GM19468 (cell line): ENCODE results near the gene HS6ST1.
A peak's percentile ranks its signal among the peaks of the same experiment; 100 is the strongest.

Source experiments
- ATAC-seq: cut with Tn5 transposase; IDR thresholded peaks from one replicate; pipeline ENCODE4 v1.9.1; 2021; ENCODE audit warnings: mild to moderate bottlenecking, moderate library complexity, moderate number of reproducible peaks; ENCODE audit not compliant: unreplicated experiment; ENCODE audit errors: extremely low read depth

The HS6ST1 gene

DNA sequence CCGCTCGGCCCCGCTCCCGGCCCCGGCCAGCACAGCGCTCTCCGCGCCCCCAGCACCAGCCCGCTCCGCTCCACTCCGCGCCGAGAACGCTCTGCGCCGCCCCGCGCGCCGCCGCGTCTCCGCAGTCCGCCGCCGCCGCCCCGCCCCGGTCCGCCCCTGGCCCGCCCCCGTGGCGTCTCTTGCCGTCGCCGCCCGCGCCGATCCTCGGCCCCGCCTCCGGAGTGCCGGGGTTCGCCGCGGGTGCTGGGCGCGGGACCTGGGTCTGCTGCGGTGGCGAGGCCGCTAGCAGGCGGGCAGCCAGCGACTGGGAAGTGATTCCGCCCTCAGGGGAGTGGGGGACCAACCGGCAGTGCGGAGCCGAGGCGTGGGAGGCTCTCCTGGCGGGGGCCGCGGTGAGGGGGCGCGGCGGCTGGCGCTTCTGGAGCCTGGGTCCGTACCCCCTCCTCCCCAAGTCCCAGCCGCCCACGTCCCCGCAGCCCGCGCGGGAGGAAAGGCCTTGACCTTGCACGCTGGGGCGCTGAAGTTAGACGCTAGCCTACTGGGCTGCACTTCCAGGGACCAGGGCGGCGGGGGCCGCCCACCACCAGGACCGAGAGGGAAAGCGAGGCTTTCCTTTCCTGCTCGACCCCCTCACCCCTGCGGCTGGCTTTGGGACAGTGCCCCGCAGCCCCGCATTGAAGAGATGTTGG is at the start of gene HS6ST1:
Gene HS6ST1, minus strand, starts transcription at position 93 of the 689 bp plus-strand sequence. CDS start 305 bp downstream, outside the sequence.
- ATAC-seq: peak; percentile 23

DNA sequence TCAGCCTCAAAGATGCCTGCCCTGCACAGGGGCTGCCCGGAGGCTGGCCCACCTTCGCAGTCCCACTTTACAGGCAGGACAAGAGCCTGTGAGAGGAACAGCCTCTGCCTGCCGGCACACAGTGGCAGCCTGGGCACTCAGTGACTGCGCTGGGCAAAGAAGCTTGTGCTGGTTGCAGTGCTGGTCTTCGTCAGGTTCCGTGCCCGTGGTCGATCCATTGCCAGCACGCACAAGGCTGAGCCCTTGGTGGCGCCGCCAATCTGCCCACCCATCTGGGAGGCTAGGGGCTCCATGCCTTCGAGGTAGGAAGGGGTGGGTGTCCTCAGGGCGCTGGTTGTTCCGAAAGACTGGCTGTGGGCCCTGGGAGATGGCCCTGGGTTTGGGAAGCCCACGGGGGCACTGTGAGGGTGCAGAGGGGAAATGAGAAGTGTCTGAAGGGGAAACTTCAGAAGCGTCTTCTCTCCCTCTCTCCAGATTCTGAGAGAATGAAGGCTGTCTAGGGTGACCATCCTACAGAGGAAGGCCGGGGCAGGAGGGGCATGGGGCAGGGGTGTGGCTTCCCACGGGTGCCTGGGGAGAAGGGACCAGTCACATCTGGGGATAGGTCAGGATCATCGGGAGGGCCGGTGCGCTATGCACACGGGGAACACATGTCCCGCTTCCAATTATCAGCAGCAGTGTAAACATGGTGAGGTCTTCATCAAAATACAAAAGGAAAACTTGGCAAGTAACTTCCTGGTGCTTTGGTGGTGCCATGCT is 49.1 kb upstream of the HS6ST1 start:
- ATAC-seq: no peak

- ATAC-seq: no peak
Measured at GRCh38 chr2:128366713-128367511, 48.2 kb upstream of the HS6ST1 start.

DNA sequence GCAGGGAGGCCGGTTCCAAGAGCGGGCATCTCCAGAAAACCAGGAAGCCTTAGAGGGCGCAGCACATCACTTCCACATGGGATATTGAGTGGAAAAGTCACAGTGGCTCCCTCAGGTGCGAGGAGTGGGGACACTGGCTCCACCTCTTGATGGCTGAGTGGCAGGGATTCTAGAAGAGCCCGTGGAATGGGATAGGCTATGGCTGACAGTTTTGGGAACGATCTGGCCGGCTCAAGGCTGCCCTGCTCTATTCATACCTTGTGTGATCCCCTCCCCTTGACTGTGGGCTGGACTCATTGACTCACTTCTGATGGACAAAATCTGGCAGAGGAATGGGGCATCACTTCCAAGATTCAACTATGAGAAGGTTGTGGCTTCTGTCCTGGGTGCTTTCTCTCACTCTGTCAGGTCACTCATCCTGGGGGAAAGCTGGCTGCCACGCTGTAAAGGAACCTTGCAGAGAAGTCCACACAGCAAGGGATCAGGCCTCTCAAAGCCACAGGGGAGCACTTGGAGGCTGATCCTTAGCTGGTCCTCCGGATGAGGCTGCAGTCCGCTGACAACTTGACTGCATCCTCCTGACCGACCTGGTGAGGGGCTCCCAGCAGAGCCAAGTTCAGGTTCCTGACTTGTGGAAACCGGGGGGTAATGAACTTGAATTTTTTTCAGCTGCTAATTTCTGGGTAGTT is 46.7 kb upstream of the HS6ST1 start:
- ATAC-seq: no peak

- ATAC-seq: no peak
Measured at GRCh38 chr2:128364441-128364911, 45.8 kb upstream of the HS6ST1 start.

DNA sequence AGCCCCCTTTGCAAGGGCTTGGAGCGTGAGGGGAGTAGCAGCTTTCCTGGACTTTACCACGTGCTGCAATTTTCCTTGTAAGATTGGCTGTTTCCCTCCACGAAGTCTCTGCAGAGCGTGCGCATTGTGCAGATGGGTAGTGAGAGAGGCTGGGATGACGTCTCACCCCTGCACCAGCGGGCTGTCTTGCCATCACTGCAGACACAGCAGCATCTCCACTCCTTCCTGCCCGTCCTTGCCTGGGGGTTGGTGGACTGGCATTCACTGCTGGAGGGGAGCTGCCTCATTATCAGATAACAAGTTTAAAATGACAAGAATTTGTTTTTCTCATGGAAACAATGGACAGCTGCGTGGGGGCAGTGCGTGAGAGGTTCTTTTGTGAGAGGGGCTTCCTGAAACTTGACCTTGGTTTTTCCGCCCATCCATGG is 45.3 kb upstream of the HS6ST1 start:
- ATAC-seq: no peak

GRCh38 chr2:128362889-128363228 is 44.2 kb upstream of the HS6ST1 start:
- no peak for ATAC-seq

DNA sequence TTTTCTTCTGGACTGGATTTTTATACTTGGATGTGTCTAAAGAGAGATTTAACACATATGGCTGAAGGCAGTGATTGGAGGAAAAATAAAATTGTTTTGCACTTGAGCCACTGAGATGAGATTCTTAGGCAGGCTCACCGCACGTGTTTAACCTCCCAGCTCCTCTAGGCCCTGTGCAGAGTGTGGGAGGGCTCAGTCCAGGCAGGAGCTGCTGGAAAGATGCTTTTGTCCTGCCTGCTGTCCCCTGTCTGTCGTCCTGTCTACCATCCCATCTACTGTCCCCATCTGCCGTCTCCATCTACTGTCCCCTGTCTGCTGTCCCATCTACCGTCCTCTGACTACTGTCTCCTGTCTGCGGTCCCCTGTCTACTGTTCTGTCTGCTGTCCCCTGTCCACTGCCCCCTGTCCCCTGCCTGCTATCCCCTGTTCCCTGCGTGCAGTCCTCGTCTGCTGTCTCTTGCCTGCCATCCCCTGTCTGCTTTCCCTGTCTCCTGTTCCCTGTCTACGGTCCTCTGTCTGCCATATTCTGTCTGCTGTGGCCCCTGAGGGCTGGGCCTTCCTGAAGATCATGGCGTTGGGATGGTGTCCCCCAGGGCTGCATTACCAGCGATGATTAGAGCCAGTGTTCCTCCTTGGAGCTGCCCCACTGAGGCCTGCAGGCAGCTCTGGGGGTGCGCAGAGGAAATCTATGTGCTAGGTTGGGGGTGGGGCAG is 43.7 kb upstream of the HS6ST1 start:
- ATAC-seq: no peak

DNA sequence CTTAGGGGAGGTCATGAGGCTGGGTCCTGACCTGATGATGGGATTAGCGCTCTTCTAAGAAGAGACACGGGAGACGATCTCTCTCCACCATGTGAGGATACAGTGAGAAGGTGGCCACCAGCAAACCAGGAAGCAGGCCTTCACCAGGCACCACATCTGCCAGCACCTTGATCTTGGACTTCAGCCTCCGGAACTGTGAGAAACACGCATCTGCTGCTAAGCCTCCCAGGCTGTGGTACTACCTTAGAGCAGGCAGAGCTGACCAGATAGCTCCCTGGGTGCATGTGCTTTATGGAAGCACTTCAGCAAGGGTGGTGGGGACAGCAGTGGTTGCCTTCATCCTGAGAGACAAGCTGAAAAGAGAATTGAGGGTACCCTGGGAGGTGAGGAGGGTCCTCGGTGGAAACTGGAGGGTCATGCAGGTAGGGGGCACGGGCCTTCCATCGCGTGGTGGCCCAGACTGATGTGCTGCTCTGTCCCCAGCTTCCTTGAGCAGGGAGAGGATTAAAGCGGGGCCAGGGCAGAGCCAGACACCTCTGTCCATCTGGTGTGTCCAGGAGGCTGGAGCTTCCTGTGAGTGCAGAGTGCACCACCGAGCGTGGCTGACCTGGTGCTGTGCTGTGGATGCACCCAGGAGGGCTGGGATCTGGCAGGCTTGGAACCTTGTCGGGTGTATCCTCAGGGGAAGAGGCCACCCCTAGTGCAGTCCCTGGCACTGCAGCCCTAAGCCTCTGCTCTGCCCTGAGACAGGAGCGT is 42.9 kb upstream of the HS6ST1 start:
- no peak for ATAC-seq

- no peak for ATAC-seq
Measured at GRCh38 chr2:128360711-128361110, 42.0 kb upstream of the HS6ST1 start.

DNA sequence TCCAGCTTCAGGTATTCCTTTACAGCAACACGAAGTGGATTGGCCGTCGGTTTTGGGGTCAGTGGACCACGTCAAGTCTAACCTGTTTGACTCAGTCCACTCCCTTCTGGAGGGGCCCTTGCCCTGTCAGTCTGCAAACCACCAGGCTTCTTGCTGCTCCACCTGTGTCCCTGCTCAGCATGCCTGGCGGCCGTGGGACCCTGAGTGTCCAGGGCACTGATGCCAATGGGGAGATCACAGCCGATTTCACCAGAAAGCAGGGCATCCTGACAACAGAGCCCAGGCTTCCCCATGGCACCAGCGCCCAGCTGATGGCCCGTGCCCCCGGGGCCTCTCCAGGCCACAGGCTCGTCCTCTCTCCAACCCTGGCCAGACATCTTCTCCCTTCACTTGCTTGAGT is 41.2 kb upstream of the HS6ST1 start:
- ATAC-seq: no peak

DNA sequence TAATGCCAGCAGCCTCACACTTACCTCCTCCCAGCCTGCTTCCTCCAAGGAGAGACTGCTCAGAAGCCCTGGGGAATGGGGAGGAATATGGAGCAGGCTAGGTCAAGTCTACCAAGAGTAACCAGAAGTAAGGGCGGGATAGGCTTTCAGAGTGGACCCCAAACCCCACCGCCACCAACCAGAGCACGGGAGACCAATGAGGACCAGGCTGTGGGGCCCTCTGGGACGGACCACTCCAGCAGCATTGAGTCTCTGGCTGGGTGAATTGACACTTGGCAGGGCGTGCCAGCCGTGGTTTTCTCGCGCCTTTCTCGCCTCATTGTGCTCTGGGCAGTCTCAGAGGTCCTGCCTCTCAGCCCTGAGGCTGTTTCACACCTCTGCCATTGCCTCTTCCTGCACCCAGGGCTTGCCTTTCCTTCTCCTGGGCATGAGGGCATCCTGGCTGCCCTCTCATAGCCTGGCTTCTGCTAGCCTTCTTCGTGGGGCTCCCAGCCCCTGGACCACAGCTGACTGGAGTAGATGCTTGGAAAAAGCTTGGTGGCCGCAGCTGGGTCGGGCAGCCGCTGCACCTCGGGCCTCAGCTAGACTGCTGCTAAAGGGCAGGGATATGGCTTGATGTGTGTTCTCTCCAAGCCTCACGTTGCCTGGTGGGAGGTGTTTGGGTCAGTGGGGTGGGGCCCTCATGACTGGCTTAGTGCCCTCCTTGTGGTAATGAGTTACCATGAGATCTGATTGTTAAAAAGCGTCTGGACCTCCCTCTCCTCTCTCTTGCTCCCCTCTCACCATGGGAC is 40.5 kb upstream of the HS6ST1 start:
- ATAC-seq: no peak

- no peak for ATAC-seq
Measured at GRCh38 chr2:128357506-128358370, 39.1 kb upstream of the HS6ST1 start.

DNA sequence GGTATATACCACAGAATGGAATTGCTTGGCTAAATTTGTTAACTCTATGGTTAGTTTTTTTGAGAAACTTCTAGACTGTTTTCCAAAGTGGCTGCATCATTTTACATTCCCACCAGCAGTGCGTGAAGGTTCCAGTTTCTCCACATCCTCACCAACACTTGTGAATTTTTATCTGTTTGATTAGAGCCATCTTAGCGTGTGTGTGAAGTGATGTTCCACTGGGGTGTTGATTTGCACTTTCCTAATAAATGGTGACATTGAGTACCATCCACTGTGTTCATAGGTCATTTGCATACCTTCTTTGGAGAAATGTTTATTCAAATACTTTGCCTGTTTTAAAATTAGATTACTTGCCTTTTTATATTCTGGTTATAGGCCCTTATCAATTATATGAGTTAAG is 37.5 kb upstream of the HS6ST1 start:
- no peak for ATAC-seq

- no peak for ATAC-seq
Measured at GRCh38 chr2:128354726-128355470, 36.2 kb upstream of the HS6ST1 start.

DNA sequence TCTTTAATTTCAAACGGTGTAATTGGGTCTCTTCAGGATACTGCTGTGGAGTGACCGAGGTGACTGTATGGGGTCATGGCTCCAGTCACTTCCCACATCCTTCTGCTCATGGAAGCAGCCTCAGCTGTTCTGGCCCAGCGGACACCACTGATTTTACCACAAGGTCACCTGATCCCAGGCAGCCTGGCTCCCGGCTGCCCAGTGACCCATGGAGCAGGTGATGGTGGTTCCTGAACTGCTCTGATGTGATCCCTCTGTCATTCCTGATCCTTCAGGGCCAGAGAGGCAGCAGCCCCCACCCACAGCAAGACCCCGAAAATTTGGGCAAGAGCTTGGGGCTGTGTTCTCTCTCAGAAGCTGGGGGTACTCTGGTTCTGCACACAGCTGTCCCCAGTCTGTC is 35.5 kb upstream of the HS6ST1 start:
- ATAC-seq: no peak

DNA sequence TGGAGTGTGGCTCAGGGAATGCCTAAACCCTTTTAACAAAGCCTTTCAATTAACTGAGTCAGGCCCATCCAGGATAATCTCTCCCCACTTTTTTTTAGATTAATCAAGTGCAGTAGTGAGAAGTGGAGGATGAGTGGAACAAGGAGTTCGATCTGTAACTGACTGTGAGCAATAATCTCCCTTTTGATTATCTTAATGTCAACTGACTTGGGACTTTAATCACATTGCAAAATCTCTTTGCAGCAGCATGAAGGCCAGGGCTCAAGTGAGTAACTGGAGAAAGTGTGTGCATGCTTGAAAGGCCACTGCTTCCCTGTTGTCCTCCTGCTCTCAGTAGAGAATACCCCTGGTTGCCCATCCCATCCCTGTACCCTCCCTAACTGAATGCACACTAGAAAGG is 32.1 kb upstream of the HS6ST1 start:
- no peak for ATAC-seq
